ENCODE measurements around the gene TRAPPC2B. TPM values are rescaled to one million over a fixed set of nuclear protein-coding genes. Genes with fewer than 3 reads are reported as not detected.

Gene TRAPPC2B
- total and polyA plus RNA-seq, 9 donors = 9.1 to 25.1 (median 11.6) TPM

DNA sequence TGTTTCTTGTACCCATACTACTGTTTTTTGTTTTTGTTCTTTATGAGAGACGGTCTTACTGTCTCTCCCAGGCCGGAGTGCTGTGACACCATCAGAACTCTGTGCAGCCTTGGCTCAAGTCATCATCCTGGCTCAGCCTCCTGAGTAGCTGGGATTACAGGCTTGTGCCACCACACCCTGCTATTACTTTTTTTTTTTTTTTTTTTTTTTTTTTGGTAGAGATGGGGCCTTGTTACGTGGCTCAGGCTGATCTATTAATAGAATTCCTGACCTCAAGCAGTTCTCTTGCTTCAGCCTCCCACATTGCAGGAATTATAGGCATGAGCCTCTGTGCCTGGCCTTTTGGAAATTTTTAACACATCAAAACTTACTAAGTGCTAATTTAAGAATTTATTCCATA is 15.2 kb upstream of the TRAPPC2B start:
- H3K4me1 ChIP-seq (ENCODE audit: insufficient read depth) = peaks cover 5% of the 10 kb centered on the region
- intact Hi-C loops (cut with DNase I) = no loop called here
- no peak overlapping the region for H3K27ac ChIP-seq
- no peak for DNase-seq
- H3K4me3 ChIP-seq = no peak overlapping the region
- H3K36me3 ChIP-seq = no peaks in the 10 kb centered on the region
- WGBS, 3 donors = 51 to 66% (median 53%) methylated on average over 3 of the region's 3 CpGs
- peaks cover 0 to 9% of the 10 kb centered on the region in 2 donors for H3K9me3 ChIP-seq
- TF ChIP-seq POLR2A (IDR thresholded peaks at IDR 0.05) (no peak), CTCF (IDR thresholded peaks at IDR 0.05) (no peak), EP300 (IDR thresholded peaks at IDR 0.05) (no peak)
- H3K27me3 ChIP-seq = no peaks in the 10 kb centered on the region

DNA sequence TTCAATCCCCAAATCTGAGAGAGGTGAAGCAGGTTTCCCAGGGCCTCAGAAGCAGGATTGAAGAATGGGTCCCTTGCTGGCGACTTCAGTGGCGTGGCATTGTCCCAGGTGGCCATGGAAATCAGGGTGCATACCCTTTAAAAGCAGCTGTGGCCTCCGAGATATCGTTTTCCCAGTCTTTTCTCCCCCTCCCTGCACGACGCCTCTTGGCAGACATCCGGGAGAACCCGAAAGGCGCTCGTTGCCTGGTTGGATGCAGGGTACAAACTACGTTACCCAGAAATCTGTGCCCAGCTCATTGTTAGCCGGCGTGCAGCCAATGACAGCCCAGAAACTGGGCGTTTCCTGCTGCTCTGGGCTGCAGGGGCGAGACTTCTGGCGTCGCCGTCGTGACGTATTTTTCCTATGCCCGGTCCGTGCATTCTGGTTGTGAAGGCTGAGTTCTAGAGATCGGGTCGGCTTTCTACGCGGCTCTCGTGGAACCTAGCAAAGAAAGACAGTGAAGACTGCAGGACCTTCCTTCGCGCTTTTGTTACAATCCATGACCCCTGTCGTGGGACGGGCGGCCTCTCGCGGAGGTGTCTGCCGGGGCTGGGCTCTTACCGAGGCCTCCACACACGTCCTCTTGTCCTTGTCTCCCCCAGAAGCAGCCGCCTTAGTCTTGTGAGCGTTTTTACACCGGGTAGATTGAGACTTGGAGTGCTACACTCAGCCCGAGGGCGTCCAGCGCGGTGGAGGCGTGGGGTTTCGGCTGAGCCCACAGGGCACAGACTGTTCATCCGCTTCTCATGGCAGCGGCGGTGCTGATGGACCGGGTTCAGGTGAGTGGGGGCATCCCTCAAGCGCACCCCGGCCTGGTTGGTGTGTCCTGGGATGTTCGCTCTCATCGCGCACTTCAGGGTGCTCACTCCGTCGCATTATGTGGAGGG is 12.2 kb upstream of the TRAPPC2B start, which contains the start of gene ZNF304:
TSS of gene ZNF304 (plus strand) at position 395 of the 929 bp plus-strand sequence. CDS start at position 789, 394 bp downstream.
- 1% methylated on average over 57 of the region's 57 CpGs for WGBS, 3 donors
- Histone ChIP-seq H3K36me3 (peaks cover 3% of the 10 kb centered on the region), H3K4me1 (ENCODE audit: insufficient read depth) (peaks cover 5% of the 10 kb centered on the region), H3K27ac (no peak within 1 kb of the TSS), H3K4me3 (peak within 1 kb of the TSS; percentile 87), H3K9me3 (peaks cover 10 to 38% of the 10 kb centered on the region in 2 donors), H3K27me3 (no peaks in the 10 kb centered on the region)
- TF ChIP-seq POLR2A (IDR thresholded peaks at IDR 0.05) = no peak
- TF ChIP-seq CTCF (IDR thresholded peaks at IDR 0.05) = no peak
- TF ChIP-seq EP300 (IDR thresholded peaks at IDR 0.05) = no peak
- intact Hi-C loops (cut with DNase I) = no loop called here
- peak; percentile 89 to 93 (median 90) for DNase-seq

GRCh38 chr19:57351867-57352266 is 11.5 kb upstream of the TRAPPC2B start:
- no peaks in the 10 kb centered on the region for H3K27me3 ChIP-seq
- intact Hi-C loops (cut with DNase I) = no loop called here
- 21 to 32% (median 22%) methylated on average over 7 of the region's 7 CpGs for WGBS, 3 donors
- H3K9me3 ChIP-seq = peaks cover 10 to 45% of the 10 kb centered on the region in 2 donors
- H3K4me1 ChIP-seq (ENCODE audit: insufficient read depth) = peaks cover 5% of the 10 kb centered on the region
- H3K27ac ChIP-seq = no peak overlapping the region
- DNase-seq = no peak
- TF ChIP-seq CTCF (IDR thresholded peaks at IDR 0.05) (no peak), POLR2A (IDR thresholded peaks at IDR 0.05) (no peak), EP300 (IDR thresholded peaks at IDR 0.05) (no peak)
- peak overlapping the region; percentile 87 for H3K4me3 ChIP-seq
- H3K36me3 ChIP-seq = peaks cover 5% of the 10 kb centered on the region

DNA sequence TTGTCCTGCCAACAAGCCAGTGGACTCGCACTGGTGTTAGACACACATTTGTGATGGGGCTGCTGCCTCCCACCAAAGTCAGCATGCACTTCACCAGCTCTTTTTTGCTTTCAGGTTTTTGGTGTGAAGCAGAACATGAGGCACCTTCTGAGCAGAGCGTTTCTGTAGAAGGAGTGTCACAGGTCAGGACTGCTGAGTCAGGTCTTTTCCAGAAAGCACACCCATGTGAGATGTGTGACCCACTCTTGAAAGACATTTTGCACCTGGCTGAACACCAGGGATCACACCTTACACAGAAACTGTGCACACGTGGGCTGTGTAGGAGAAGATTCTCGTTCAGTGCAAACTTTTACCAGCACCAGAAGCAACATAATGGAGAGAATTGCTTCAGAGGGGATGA is 7.4 kb upstream of the TRAPPC2B start:
- 89 to 97% (median 95%) methylated on average over 4 of the region's 4 CpGs for WGBS, 3 donors
- intact Hi-C loops (cut with DNase I) = no loop called here
- Histone ChIP-seq H3K36me3 (peaks cover 5% of the 10 kb centered on the region), H3K9me3 (peaks cover 10 to 65% of the 10 kb centered on the region in 2 donors), H3K27ac (no peak overlapping the region), H3K27me3 (no peaks in the 10 kb centered on the region), H3K4me1 (ENCODE audit: insufficient read depth) (peaks cover 5% of the 10 kb centered on the region), H3K4me3 (no peak overlapping the region)
- no peak for DNase-seq
- TF ChIP-seq CTCF (IDR thresholded peaks at IDR 0.05) = no peak
- TF ChIP-seq EP300 (IDR thresholded peaks at IDR 0.05) = no peak
- TF ChIP-seq POLR2A (IDR thresholded peaks at IDR 0.05) = no peak
